GM12892 (cell line): ENCODE measurements around the gene STC2.

ENCODE experiments used
- POLR2A ChIP-seq: IDR thresholded peaks from 2 replicates; pipeline ENCODE4 v1.6.1; 2011; ENCODE audit warnings: low read depth, low read length, control low read depth
- POLR2AphosphoS5 ChIP-seq: IDR thresholded peaks from 2 replicates; pipeline ENCODE4 v1.6.1; 2011; ENCODE audit warnings: low read depth, low read length, control low read depth

DNA sequence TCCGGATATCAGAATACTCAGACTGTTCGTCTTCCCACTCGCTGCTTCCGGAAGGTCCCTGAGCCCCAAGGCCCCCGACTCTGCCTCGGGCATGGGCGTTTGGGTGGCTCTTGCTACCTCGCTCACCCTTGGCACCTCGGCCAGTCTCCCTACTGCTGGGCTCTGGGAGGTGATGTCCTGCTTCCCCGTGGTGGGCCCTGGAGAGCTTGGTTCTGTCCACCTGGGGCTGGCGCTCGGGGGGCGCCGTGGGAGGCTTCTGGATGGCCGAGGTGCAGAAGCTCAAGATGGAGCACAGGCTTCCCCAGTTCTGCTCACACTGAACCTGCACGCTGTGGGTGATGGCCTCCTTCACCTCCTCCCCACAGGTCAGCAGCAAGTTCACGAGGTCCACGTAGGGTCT lies 10.4 kb downstream of the STC2 start:
- TF ChIP-seq POLR2A, result no peak
- no peak for TF ChIP-seq POLR2AphosphoS5
